GM19240 (cell line): ENCODE measurements around the gene PSG2.
"Not testable (repeated sequence)": the region's sequence is repeated elsewhere in the genome, so short reads cannot be mapped to it uniquely, and the experiment has no call there.

Experiments used
- DNase-seq: peaks from one replicate; pipeline ENCODE4 v3.0.0; 2011; ENCODE audit warnings: low spot score; ENCODE audit not compliant: insufficient read length

Gene PSG2

GRCh38 chr19:43082601-43083000, at the start of gene PSG2:
Gene PSG2, minus strand, starts transcription at chr19:43082701. Its CDS starts 132 bp downstream, at chr19:43082569.
- not testable (repeated sequence) for DNase-seq

- DNase-seq, result not testable (repeated sequence)
Measured at GRCh38 chr19:43131281-43131842, 48.9 kb upstream of the PSG2 start.

GRCh38 chr19:43129197-43129596, 46.7 kb upstream of the PSG2 start:
- not testable (repeated sequence) for DNase-seq

GRCh38 chr19:43127336-43127735, 44.8 kb upstream of the PSG2 start:
- DNase-seq, result not testable (repeated sequence)

- no peak for DNase-seq
Measured at GRCh38 chr19:43126720-43127119, 44.2 kb upstream of the PSG2 start.

GRCh38 chr19:43124360-43124759, 41.9 kb upstream of the PSG2 start:
- DNase-seq, result no peak

- DNase-seq, result not testable (repeated sequence)
Measured at GRCh38 chr19:43120433-43121026, 38.0 kb upstream of the PSG2 start.

GRCh38 chr19:43119526-43119925, 37.0 kb upstream of the PSG2 start:
- not testable (repeated sequence) for DNase-seq

GRCh38 chr19:43116421-43116820, 33.9 kb upstream of the PSG2 start:
- not testable (repeated sequence) for DNase-seq

GRCh38 chr19:43115548-43115947, 33.0 kb upstream of the PSG2 start:
- DNase-seq, result not testable (repeated sequence)

GRCh38 chr19:43115064-43115463, 32.6 kb upstream of the PSG2 start:
- DNase-seq, result not testable (repeated sequence)

- DNase-seq, result not testable (repeated sequence)
Measured at GRCh38 chr19:43114626-43115025, 32.1 kb upstream of the PSG2 start.

- DNase-seq, result not testable (repeated sequence)
Measured at GRCh38 chr19:43107401-43107800, 24.9 kb upstream of the PSG2 start.

- no peak for DNase-seq
Measured at GRCh38 chr19:43105496-43105895, 23.0 kb upstream of the PSG2 start.

- not testable (repeated sequence) for DNase-seq
Measured at GRCh38 chr19:43104215-43104850, 21.8 kb upstream of the PSG2 start.

GRCh38 chr19:43101950-43102349, 19.4 kb upstream of the PSG2 start:
- no peak for DNase-seq

- not testable (repeated sequence) for DNase-seq
Measured at GRCh38 chr19:43098416-43098815, 15.9 kb upstream of the PSG2 start.

- not testable (repeated sequence) for DNase-seq
Measured at GRCh38 chr19:43087702-43088340, 5.3 kb upstream of the PSG2 start.

GRCh38 chr19:43085796-43086530, 3.5 kb upstream of the PSG2 start:
- not testable (repeated sequence) for DNase-seq

- not testable (repeated sequence) for DNase-seq
Measured at GRCh38 chr19:43084196-43084832, 1.8 kb upstream of the PSG2 start.

GRCh38 chr19:43083721-43084120, 1.2 kb upstream of the PSG2 start:
- not testable (repeated sequence) for DNase-seq
